ENCODE data around the gene GSAP. TPM values are rescaled to one million over a fixed set of nuclear protein-coding genes. Genes with fewer than 3 reads are reported as not detected.

Gene GSAP
- total RNA-seq, 1 experiment from 2014 or later = 2.0 TPM

DNA sequence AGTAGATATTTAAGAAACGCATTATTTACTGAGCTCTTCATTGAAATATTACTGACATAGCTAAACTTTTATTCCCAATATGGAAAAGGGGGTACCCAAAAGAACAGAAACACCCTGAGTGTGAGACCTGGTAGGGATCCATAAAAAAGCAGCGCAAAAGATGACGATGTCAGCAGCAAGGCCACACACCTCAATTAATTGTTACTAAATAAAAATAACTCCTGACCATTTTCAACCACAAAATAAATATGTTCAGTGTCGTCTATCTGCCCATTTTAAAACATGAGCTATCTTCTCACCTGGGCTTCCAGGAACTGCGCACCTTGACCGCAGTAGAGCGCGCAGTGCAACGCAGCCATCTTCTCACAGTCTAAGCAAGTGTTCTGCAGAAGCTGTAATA lies 61.2 kb downstream of the GSAP start:
- DNase-seq (ENCODE audit: low spot score) (no peak), ATAC-seq (no peak)
- H3K27me3 Mint-ChIP-seq (ENCODE audit: low read depth) = no peaks in the 10 kb centered on the region
- CTCF ChIA-PET = interaction anchor here (0.7 kb wide), 1 partner anchor 73 kb away, joined by 3 read pairs; no protein-coding TSS in a partner anchor
- no peak overlapping the region for H3K27ac Mint-ChIP-seq
- H3K4me1 Mint-ChIP-seq = peaks cover 8% of the 10 kb centered on the region
- no peak for TF ChIP-seq NFYB (CRISPR knock-in tag; conservative IDR thresholded peaks at IDR 0.05; ENCODE audit: low read depth)
- TF ChIP-seq, protein P1, sequence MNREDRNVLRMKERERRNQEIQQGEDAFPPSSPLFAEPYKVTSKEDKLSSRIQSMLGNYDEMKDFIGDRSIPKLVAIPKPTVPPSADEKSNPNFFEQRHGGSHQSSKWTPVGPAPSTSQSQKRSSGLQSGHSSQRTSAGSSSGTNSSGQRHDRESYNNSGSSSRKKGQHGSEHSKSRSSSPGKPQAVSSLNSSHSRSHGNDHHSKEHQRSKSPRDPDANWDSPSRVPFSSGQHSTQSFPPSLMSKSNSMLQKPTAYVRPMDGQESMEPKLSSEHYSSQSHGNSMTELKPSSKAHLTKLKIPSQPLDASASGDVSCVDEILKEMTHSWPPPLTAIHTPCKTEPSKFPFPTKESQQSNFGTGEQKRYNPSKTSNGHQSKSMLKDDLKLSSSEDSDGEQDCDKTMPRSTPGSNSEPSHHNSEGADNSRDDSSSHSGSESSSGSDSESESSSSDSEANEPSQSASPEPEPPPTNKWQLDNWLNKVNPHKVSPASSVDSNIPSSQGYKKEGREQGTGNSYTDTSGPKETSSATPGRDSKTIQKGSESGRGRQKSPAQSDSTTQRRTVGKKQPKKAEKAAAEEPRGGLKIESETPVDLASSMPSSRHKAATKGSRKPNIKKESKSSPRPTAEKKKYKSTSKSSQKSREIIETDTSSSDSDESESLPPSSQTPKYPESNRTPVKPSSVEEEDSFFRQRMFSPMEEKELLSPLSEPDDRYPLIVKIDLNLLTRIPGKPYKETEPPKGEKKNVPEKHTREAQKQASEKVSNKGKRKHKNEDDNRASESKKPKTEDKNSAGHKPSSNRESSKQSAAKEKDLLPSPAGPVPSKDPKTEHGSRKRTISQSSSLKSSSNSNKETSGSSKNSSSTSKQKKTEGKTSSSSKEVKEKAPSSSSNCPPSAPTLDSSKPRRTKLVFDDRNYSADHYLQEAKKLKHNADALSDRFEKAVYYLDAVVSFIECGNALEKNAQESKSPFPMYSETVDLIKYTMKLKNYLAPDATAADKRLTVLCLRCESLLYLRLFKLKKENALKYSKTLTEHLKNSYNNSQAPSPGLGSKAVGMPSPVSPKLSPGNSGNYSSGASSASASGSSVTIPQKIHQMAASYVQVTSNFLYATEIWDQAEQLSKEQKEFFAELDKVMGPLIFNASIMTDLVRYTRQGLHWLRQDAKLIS (CRISPR knock-in tag; IDR thresholded peaks at IDR 0.05; ENCODE audit: borderline replicate concordance) = no peak
- TF ChIP-seq HMGA2 (CRISPR knock-in tag; IDR thresholded peaks at IDR 0.05) = no peak
- no peak for TF ChIP-seq JUN (CRISPR knock-in tag; IDR thresholded peaks at IDR 0.05)
- TF ChIP-seq, protein P2, sequence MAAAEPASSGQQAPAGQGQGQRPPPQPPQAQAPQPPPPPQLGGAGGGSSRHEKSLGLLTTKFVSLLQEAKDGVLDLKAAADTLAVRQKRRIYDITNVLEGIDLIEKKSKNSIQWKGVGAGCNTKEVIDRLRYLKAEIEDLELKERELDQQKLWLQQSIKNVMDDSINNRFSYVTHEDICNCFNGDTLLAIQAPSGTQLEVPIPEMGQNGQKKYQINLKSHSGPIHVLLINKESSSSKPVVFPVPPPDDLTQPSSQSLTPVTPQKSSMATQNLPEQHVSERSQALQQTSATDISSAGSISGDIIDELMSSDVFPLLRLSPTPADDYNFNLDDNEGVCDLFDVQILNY (CRISPR knock-in tag; IDR thresholded peaks at IDR 0.05) = no peak
- TF ChIP-seq ZNF219 (CRISPR knock-in tag; IDR thresholded peaks at IDR 0.05; ENCODE audit: borderline replicate concordance) = no peak
- TF ChIP-seq, protein P3, sequence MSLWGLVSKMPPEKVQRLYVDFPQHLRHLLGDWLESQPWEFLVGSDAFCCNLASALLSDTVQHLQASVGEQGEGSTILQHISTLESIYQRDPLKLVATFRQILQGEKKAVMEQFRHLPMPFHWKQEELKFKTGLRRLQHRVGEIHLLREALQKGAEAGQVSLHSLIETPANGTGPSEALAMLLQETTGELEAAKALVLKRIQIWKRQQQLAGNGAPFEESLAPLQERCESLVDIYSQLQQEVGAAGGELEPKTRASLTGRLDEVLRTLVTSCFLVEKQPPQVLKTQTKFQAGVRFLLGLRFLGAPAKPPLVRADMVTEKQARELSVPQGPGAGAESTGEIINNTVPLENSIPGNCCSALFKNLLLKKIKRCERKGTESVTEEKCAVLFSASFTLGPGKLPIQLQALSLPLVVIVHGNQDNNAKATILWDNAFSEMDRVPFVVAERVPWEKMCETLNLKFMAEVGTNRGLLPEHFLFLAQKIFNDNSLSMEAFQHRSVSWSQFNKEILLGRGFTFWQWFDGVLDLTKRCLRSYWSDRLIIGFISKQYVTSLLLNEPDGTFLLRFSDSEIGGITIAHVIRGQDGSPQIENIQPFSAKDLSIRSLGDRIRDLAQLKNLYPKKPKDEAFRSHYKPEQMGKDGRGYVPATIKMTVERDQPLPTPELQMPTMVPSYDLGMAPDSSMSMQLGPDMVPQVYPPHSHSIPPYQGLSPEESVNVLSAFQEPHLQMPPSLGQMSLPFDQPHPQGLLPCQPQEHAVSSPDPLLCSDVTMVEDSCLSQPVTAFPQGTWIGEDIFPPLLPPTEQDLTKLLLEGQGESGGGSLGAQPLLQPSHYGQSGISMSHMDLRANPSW (CRISPR knock-in tag; conservative IDR thresholded peaks at IDR 0.05; ENCODE audit: low read depth) = no peak
- TF ChIP-seq CREM (CRISPR knock-in tag; IDR thresholded peaks at IDR 0.05) = no peak
- TF ChIP-seq, protein P4, sequence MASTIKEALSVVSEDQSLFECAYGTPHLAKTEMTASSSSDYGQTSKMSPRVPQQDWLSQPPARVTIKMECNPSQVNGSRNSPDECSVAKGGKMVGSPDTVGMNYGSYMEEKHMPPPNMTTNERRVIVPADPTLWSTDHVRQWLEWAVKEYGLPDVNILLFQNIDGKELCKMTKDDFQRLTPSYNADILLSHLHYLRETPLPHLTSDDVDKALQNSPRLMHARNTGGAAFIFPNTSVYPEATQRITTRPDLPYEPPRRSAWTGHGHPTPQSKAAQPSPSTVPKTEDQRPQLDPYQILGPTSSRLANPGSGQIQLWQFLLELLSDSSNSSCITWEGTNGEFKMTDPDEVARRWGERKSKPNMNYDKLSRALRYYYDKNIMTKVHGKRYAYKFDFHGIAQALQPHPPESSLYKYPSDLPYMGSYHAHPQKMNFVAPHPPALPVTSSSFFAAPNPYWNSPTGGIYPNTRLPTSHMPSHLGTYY (CRISPR knock-in tag; IDR thresholded peaks at IDR 0.05) = no peak
- TF ChIP-seq ZNF232 (CRISPR knock-in tag; IDR thresholded peaks at IDR 0.05) = no peak
- TF ChIP-seq, protein P5, sequence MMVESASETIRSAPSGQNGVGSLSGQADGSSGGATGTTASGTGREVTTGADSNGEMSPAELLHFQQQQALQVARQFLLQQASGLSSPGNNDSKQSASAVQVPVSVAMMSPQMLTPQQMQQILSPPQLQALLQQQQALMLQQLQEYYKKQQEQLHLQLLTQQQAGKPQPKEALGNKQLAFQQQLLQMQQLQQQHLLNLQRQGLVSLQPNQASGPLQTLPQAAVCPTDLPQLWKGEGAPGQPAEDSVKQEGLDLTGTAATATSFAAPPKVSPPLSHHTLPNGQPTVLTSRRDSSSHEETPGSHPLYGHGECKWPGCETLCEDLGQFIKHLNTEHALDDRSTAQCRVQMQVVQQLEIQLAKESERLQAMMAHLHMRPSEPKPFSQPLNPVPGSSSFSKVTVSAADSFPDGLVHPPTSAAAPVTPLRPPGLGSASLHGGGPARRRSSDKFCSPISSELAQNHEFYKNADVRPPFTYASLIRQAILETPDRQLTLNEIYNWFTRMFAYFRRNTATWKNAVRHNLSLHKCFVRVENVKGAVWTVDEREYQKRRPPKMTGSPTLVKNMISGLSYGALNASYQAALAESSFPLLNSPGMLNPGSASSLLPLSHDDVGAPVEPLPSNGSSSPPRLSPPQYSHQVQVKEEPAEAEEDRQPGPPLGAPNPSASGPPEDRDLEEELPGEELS (CRISPR knock-in tag; IDR thresholded peaks at IDR 0.05) = no peak
- H3K36me3 Mint-ChIP-seq = no peaks in the 10 kb centered on the region
- H3K4me3 Mint-ChIP-seq = no peak overlapping the region
- no peaks in the 10 kb centered on the region for H3K9me3 Mint-ChIP-seq
- POLR2A ChIA-PET = interaction anchor here (0.7 kb wide), 1 partner anchor 14 kb away, joined by 3 read pairs; no protein-coding TSS in a partner anchor

DNA sequence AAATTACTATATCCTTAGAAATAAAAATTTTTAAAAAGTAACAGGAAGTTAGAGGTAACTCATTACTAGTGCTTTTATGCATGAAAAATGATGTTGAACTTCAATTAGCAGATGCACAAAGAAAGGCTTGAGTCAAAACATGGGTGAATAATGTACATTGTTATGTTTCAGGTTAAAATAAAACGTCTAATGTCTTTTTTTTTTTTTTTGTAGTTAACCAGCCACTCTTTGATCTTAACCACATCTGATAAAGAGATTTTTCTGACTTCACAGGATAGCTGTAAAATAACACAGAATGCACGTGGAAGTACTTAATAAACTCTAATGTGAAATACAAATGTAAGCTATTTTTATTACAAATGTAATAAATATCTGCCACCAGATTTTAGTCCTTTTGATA lies 61.7 kb downstream of the GSAP start:
- CTCF ChIA-PET = interaction anchor here (0.7 kb wide), 1 partner anchor 73 kb away, joined by 3 read pairs; no protein-coding TSS in a partner anchor
- no peaks in the 10 kb centered on the region for H3K27me3 Mint-ChIP-seq (ENCODE audit: low read depth)
- no peaks in the 10 kb centered on the region for H3K36me3 Mint-ChIP-seq
- no peak overlapping the region for H3K27ac Mint-ChIP-seq
- no peak for DNase-seq (ENCODE audit: low spot score)
- no peak for ATAC-seq
- POLR2A ChIA-PET = no interaction called here
- H3K4me3 Mint-ChIP-seq = no peak overlapping the region
- no peaks in the 10 kb centered on the region for H3K9me3 Mint-ChIP-seq
- H3K4me1 Mint-ChIP-seq = peaks cover 8% of the 10 kb centered on the region
- TF ChIP-seq, protein P6, sequence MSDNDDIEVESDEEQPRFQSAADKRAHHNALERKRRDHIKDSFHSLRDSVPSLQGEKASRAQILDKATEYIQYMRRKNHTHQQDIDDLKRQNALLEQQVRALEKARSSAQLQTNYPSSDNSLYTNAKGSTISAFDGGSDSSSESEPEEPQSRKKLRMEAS (CRISPR knock-in tag; IDR thresholded peaks at IDR 0.05) = no peak
- TF ChIP-seq ZNF138 (CRISPR knock-in tag; conservative IDR thresholded peaks at IDR 0.05) (no peak), MXD4 (CRISPR knock-in tag; IDR thresholded peaks at IDR 0.05; ENCODE audit: borderline replicate concordance) (no peak), FOXP1 (CRISPR knock-in tag; IDR thresholded peaks at IDR 0.05; ENCODE audit: borderline replicate concordance) (no peak), ZNF263 (CRISPR knock-in tag; IDR thresholded peaks at IDR 0.05; ENCODE audit: low read depth) (no peak), ATF1 (CRISPR knock-in tag; IDR thresholded peaks at IDR 0.05) (no peak), RELA (CRISPR knock-in tag; IDR thresholded peaks at IDR 0.05; ENCODE audit: borderline replicate concordance) (no peak)
- TF ChIP-seq, protein P7, sequence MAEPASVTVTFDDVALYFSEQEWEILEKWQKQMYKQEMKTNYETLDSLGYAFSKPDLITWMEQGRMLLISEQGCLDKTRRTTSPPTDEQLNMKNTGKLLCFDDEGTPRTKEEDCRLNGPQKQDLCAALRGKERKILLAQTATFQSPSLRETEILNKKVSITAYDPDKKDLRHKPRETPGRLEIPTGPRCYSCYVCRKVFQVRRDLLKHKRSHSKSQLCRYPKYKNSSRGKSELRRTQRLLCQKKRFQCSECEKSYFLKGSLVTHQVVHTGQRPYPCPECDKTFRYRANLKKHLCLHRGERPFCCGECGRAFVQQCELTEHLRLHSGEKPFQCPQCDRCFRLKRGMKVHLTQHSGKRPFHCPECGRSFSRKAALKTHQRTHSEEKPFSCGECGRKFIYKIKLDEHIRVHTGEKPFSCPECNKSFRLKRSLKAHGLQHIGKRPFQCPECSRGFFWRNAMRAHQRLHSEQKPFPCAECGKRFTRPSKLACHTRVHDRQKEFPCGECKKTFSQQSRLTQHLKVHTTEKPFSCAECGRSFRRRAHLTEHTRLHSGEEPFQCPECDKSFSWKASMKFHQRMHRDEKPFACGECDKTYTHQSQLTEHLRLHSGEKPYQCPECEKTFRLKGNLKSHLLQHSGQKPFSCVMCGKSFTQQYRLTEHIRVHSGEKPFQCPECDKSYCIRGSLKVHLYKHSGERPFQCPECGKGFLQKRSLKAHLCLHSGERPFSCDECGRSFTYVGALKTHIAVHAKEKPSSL (CRISPR knock-in tag; conservative IDR thresholded peaks at IDR 0.05) = no peak
- TF ChIP-seq, protein P8, sequence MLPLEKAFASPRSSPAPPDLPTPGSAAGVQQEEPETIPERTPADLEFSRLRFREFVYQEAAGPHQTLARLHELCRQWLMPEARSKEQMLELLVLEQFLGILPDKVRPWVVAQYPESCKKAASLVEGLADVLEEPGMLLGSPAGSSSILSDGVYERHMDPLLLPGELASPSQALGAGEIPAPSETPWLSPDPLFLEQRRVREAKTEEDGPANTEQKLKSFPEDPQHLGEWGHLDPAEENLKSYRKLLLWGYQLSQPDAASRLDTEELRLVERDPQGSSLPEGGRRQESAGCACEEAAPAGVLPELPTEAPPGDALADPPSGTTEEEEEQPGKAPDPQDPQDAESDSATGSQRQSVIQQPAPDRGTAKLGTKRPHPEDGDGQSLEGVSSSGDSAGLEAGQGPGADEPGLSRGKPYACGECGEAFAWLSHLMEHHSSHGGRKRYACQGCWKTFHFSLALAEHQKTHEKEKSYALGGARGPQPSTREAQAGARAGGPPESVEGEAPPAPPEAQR (CRISPR knock-in tag; IDR thresholded peaks at IDR 0.05) = no peak
